AG20443 (cell line): ENCODE results near the gene FOS.
"Not testable (repeated sequence)": the region's sequence is repeated elsewhere in the genome, so short reads cannot be mapped to it uniquely, and the experiment has no call there.

Experiments used
- DNase-seq: peaks from one replicate; pipeline ENCODE4 v3.0.0; 2012; ENCODE audit warnings: low spot score, mixed read lengths

Gene FOS

DNA sequence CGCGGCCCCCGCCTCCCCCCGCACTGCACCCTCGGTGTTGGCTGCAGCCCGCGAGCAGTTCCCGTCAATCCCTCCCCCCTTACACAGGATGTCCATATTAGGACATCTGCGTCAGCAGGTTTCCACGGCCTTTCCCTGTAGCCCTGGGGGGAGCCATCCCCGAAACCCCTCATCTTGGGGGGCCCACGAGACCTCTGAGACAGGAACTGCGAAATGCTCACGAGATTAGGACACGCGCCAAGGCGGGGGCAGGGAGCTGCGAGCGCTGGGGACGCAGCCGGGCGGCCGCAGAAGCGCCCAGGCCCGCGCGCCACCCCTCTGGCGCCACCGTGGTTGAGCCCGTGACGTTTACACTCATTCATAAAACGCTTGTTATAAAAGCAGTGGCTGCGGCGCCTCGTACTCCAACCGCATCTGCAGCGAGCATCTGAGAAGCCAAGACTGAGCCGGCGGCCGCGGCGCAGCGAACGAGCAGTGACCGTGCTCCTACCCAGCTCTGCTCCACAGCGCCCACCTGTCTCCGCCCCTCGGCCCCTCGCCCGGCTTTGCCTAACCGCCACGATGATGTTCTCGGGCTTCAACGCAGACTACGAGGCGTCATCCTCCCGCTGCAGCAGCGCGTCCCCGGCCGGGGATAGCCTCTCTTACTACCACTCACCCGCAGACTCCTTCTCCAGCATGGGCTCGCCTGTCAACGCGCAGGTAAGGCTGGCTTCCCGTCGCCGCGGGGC, at the start of gene FOS:
Gene FOS (plus strand): TSS at position 407 of the 731 bp plus-strand sequence. CDS start 155 bp downstream, at position 562.
- DNase-seq = peak; percentile 95

DNA sequence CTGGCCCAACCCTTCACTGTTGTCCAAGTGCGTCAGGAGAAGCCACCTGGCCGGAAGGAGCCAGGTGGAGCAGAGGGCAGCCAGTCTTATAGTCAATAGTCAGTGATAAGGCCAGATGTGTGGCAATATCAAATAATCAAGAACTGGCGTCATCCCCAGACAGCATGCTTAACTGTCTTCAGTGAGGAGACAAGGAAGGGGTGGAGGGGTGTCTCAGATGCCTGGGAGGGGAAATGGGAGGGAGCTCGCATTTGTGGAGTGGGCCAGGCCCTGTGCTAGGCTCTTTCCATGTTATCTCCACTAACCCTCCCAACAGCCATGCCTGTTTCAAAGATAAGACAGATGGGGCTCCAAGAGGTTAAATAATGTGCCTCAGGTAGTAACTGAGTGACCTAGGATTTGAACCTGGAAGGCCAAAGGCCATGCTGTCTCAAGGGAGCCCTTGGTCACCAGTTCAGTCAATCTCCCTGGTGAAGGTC, 48.9 kb upstream of the FOS start:
- no peak for DNase-seq

DNA sequence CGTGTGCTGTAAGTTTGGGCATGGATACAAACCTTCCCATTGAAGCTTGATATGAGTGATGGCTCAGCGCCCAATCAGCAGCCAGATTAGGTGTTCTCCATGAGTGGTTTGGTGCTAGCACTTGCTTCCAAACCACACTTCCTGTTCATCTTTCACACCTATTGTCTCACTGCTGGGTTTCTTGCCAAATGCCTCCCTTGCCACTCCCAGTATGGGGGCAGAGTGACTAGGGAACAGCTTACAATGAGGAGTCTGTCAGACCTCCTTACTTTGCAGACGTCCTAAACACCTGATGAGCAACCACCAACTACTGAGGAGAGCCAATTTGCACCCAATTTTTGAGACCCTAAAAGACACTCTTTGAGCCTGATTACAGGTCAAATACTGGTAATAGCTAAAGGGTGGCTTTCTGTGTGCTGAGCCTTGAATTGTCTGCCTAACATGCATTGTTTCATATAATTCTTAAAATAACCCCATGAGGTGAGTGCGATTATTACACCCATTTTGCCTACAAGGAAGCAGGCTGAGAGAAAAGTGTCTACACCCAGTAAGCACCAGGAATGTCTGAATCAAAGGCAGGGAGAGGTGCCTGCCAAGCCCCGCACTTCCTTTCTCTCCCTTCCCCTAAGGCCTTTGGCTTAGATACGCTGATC, 48.4 kb upstream of the FOS start:
- peak; percentile 37 for DNase-seq

DNA sequence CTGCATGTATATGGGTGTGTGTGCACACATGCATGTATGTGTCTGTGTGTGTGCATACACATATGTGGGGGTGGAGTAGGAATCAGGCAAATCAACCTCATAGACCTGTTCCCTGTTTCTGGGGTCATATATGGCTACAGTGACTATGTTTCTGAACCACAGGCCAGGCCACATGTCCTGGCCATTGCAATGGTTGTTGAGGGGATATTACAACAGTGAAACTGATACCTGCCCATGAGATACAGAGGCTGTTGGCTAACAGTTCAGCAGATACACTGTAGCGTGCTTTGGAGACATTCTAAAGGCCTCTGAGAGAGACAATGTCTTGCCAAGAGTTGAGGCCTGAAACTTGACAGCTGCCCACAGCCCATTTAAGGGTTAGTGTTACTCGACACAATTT, 47.3 kb upstream of the FOS start:
- no peak for DNase-seq

DNA sequence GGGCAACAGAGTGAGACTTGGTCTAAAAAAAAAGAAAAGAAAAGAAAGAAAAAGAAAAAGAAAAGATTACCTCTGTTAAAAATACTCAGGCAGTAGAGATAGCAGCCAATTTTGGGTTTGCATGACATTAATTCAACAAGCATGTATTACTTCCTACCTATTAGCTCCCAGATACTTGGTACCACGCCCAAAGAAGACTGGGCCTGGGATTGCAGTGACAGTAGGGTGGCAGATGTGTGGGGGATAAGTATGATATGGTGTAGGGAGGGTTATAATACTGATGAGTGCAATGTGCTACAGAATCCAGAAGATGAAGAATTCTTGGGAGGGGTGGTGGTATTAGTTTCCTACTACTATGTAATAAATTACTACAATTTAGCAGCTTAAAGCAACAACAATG, 46.4 kb upstream of the FOS start:
- DNase-seq = no peak

DNA sequence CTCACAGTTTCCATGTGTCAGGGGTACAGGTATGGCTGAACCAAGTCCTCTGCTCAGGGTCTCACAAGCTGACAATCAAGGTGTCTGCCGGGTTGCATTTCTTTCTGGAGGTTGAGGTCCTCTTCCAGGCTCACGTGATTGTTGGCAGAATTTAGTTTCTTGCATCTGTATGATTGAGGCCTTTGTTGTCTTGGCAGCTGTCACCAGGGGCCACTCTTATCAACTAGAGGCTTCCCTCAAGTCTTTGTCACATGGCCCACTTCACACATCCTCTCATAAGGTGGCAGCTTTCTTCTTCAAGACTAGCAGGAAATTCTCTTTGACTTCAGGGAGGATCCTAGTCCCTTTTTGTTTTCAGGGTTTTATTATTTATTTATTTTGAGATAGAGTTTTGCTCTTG, 46.0 kb upstream of the FOS start:
- no peak for DNase-seq

DNA sequence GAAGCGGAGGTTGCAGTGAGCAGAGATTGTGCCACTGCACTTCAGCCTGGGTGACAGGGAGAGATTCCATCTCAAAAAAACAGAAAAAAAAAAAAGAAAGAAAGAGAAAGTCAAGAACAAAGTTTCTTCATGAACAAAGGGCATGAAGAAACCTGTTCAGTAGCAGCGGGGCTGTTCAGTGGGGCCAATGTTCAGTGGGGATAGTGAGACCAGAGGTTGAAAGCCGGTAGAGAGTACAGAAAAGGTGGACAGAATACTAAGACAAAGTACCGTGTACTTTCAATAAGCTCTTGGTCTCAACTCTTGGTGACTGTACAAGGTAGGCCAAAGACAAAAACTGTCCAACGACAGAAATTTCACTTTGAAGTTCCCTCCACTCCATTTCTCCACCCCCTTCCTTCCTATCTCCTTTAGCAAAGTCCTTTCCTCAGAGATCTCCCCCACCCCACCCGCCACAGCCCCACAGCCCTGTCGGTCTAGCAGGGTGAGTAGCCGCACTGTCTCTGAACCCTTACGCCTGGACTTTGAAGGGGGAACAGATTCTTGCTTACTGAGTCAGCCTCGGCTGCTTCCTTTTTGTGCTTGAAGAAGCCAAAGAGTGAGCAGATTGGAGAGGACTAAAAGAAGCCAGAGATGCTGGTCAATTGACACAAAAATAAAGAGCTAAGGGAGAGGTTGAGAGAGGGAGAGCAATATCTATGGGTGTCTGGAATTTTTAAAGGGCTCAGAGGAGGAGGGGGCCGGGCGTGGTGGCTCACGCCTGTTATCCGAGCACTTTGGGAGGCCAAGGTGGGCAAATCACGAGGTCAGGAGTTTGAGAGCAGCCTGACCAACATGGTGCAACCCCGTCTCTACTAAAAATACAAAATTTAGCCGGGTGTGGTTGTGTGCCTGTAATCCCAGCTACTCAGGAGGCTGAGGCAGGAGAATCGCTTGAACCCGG, 44.2 kb upstream of the FOS start:
- DNase-seq = peak; percentile 53

DNA sequence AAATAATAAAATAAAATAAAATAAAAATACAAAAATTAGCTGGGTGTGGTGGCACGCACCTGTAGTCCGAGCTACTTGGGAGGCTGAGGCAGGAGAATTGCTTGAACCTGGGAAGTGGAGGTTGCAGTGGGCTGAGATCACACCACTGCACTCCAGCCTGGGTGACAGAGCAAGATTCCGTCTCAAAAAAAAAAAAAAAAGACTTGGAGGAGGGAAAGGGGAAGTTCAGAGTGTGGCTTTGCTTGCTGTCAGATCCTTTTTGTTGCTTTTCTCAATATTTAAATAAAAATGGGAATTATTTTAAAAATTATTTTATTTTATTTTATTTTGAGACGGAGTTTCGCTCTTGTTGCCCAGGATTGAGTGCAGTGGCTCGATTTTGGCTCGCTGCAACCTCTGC, 43.4 kb upstream of the FOS start:
- DNase-seq = not testable (repeated sequence)

DNA sequence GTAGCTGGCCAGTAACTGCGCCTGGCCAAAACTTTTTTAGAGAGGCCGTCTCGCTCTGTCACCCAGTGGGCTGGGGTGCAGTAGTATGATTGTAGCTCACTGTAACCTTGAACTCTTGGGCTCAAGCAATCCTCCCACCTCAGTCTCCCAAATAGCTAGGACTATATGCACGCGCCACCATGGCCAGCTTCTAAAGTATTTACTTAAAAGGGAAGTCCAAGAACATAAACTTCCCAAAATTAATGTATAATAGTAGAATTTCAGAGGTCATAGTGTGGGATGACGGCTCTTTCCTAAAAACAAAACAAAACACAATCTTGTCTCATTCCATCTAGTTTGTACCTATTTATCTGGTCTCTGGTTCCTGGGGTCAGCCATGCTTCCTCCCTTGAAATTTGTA, 42.2 kb upstream of the FOS start:
- no peak for DNase-seq

DNA sequence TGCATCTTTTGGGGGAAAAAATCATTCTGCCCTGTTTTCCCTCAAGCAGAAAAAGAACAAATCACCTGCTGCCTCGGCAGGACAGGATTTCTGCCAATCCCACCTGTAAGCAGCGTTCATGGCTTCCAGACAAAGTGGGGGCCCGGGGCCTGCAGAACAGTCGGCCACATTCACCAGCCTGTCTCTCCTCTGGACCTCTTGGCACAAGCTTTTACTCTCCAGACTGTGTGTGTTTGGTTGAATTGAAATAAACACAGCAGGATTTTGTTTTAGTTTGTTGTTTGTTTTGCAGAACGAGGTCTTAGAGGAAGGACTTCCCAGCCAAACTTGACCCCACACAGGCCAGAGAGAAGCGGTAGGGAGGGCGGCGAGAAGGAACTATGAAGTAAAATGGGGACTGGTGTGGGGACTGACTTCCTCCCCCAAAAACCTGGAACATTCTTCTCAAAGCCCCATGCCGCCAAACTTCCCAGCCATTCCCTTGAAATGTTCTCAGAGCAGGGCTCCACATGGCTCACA, 41.7 kb upstream of the FOS start:
- DNase-seq = no peak

DNA sequence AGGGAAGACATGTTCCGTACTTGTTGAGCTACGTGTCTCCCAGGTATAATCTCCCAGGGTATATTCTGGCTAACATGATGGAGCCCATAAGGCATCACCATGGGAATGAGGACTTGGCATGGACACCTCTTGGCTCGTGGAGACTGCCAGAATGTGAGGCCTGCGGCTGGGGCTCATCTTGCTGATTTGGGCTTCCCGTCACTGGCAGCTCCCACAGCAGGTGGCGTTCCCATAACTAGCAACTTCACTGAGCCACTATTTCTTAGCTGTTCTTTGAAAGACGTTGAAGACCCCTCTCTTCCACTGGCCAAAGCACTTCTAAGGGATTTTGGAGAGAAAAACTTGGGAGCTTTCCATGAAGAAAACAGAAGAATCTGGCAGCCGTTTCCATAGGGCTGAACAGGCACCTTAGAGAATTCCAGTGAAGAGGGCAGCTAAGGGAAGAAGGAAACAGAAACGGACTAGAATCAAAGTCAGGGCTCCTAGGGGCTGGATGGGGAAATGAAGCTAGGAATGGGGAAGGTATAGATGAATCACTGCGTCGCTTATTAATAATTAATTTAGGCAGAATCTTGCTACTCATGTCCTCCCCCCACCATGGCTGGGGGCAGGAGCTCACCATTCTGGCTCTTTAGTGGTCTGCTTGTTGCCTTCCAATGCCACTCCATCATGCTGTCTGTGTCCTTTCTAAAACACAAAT, 39.7 kb upstream of the FOS start:
- no peak for DNase-seq

DNA sequence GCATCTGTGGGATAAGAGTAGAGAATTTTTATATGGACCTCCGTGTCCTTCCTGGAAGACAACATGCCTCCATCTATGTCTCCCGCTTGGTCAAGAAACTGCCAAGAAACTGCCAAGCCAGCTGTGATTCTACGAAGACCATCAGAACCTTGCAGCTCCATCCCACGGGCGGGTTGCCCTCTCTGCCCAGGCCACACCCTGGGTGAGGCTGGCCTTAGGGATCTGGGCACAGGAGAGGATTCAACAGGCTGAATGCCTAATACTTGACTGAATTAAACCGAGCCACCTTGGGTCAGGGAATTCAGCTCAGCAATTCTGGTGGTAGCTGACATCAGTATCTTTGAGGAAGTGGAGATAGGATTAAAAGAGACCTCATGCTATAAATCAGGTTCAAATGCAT, 37.8 kb upstream of the FOS start:
- DNase-seq = no peak

DNA sequence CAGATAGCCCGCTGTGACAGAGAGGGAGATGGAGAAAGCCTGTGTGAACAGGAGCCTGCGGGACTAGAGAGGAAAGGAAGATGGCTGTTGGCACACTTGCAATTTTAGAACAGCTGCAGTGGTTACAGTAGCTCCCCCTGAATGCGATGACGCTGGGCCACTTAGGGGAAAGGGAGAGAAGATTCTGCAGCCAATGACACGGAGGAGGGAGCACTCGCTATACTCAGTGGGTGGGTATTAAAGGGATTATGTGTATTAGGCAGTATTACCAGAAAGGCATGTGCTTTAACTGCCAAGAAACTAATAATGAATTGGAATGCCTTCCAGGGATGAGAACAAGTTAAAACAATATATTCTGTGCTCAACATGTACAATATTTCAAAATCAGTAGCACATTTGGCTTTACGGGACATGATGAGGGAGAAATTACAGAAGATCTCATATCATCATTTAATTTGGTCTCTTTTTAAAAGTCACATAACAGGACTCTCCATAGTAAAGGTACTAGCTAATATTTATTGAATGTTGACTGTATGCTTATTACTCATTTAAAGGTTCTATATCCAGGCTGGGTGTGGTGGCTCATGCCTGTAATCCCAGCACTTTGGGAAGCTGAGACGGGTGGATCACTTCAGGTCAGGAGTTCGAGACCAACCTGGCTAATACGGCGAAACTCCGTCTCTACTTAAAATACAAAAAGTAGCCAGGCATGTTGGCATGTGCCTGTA, 35.9 kb upstream of the FOS start:
- peak; percentile 83 for DNase-seq

DNA sequence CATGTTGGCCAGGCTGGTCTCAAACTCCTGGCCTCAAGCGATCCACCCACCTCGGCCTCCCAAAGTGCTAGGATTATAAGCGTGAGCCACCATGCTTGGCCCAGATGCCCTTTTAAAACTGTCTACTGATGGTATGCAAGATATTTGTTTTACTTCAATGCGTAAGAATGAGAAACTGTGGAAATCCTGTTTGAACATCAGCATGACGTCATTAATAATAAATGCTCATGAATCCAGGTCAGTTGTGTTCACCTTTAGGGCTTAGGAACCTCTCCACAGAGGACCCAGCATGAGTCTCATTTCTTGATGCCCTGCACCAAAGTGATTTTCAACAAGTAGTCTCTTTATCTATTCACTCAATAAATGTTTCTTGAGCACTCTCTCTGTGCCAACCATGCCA, 34.5 kb upstream of the FOS start:
- no peak for DNase-seq

DNA sequence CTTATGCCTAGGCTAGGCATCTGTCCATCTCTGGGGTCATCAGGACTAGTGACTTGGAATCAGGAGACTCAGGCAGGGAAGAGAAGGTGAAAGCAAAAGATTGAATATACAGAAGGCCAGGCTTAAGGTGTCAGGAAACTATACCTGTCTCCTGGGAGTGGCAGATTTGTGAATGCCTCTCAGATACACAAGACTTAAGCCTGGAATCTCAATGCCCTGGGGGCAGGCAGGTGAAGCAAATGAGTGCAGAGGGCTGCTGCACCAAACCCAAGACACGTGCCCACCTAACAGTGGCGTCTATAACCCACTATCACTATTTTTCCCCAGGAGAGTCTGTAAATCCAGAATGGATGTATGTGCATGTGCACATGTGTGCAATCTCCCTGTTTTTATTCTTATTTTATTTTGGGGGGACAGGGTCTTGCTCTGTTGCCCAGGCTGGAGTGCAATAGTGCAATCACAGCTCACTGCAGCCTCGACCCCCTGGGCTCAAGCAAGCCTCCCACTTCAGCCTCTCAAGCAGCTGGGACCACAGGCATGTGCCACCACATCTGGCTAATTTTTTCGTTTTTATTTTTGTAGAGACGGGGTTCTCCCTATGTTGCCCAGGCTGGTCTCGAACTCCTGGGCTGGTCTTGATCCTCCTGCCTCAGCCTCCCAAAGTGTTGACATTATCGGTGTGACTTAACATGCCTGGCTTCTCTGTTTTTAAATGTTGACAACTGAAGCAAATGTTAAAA, 31.9 kb upstream of the FOS start:
- DNase-seq = no peak

DNA sequence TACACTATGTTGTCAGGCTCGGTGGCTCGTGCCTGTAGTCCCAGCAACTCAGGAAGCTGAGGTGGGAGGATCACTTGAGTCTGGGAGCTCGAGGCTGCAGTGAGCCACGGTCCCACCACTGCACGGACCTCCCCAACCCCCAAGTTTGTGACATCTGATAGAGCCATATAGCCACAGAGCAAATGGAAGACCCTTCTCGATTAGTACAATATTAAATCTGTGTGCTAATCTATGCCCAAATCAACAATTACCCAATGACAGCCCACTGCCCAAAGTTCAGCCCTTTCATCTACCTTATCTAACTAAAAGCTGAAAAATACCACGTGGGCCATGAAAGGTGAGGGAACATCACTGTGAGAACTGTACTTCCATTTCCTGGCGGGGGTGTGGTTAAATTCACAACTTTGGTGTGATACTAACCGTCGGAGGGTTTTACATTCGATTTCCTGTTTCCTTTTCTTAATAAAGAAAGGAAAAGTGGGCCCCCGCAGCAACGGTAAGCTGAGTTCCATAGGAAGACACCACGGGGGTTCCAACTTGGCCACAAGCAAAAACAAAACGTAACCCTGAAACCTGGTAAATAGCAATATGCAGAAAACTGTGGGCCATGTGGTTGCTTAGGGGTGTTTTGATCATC, 31.2 kb upstream of the FOS start:
- no peak for DNase-seq

DNA sequence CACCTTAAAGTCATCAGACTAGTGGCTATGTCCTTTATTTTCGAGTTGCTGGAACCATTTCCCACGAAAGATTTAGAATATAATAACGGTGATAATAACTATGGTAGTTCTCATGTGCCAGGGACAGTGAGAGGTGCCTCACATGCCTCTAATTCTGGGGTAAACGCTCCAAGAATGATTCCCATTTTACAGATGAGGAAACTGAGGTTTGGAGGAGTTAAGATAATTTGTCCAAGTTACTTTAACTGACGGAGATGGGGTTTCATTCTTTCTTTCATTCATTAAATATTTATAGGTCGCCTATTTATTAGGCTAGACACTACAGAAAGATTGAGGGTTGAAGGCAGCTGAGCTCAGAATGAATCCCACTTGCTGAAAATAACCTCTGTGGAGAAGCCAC, 30.7 kb upstream of the FOS start:
- DNase-seq = no peak

DNA sequence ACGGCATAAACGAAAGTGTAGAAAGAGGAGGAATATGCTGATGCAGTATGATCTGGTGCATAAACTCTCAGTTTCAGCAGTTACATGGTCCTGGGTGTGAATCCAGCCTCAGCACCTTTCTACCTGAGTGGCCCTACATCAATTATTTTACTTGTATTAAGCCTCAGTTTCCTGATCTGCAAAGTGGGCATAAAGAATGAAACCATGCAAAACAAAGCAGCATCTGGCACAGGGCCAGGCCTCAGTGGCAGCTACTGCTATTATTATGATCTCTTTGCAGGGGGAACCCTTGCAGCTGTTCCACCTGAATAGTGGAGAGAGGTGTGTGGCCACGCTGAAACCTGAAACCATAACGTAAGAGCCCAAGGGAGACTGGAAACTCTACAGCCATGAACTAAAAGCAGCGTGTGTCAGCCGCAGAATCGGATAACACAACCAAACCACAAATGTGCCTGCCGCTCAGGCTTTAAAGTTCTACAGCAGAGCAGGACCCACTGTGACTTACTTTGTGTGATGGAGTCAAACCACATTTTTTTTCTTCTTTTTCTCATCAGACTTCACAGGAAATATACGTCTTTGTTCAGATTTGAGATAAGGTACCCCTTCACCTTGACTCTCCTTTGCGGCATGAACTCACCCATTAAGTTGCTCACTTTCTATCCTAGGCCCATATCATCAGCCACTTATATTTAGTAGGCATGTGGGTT, 29.2 kb upstream of the FOS start:
- no peak for DNase-seq

DNA sequence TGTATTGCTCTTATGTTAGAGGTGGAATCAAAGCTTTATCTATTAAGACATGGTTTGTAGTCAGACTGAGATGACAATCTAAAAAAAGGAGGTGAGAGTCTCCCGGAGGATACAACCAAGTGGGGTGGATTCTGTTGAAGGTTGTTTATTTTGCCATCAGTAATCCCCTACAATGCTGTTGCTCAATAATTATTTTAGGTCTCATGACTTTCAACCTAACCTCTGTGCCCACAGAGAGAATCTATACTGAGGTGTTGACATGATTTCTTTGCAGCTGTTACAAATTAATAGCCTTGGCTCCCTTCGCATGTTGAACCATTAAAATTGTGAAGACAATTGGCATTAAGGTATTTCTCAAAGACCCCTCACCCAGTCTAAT, 28.7 kb upstream of the FOS start:
- DNase-seq = no peak
